Embryonic facial prominence (tissue), 1 donor: ENCODE measurements around the gene SPPL3.
"Not testable (repeated sequence)": the region's sequence is repeated elsewhere in the genome, so short reads cannot be mapped to it uniquely, and the experiment has no call there.

Experiments used
- DNase-seq: peaks from one replicate; pipeline ENCODE4 v3.0.0-alpha.2; 2016; ENCODE audit errors: extremely low spot score

Gene SPPL3

GRCh38 chr12:120751389-120751788, 152.8 kb downstream of the SPPL3 start:
- DNase-seq, result no peak

GRCh38 chr12:120750806-120751205, 153.4 kb downstream of the SPPL3 start:
- DNase-seq, result no peak

DNA sequence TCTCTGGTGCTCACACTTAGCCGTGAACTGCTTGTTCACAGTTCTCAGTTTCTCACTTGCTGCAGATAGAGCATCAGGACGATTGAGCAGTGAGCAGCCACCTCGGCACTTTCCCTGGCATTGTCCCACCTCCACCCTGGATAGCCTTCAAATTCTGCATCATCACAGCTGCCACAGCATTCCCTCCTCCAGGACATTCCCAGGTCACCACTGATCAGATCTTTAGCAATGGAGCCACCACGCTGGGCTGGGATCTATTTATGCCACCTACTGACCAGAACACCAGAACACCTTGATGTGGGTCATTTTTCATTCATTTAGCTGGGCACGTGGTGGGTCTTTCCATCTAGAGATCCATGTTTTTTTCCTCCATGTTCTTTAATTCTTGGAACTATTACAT, 154.9 kb downstream of the SPPL3 start:
- no peak for DNase-seq

- DNase-seq, result no peak
Measured at GRCh38 chr12:120748242-120748641, 155.9 kb downstream of the SPPL3 start.

DNA sequence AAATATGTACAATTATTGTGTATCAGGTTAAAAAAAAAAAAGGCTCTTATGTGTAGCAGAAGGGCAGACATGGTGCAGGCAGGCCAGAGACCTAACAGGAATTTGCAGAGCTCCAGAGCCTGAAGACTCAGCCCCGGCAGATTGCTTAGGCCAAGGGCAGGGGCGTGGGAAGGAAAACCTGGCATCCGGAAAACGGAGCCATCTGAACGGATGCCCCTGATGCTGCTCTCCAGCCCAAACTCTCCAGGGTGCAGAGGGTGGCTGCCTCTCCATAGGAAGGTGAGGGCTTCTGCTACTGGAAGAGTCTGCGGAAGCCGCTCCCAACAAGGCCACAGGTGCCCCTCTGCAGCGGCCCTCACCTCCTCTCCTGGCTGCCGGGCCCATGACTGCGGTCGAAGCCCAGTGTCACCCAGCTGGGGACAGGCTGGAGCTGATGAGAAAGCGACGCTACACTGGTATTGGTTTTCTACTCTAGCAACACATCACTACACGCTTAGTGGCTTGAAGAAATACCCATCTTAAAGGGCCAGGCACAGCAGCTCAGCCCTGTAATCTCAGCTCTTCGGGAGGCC, 159.2 kb downstream of the SPPL3 start:
- DNase-seq, result no peak

GRCh38 chr12:120741476-120742421, 162.4 kb downstream of the SPPL3 start:
- no peak for DNase-seq

DNA sequence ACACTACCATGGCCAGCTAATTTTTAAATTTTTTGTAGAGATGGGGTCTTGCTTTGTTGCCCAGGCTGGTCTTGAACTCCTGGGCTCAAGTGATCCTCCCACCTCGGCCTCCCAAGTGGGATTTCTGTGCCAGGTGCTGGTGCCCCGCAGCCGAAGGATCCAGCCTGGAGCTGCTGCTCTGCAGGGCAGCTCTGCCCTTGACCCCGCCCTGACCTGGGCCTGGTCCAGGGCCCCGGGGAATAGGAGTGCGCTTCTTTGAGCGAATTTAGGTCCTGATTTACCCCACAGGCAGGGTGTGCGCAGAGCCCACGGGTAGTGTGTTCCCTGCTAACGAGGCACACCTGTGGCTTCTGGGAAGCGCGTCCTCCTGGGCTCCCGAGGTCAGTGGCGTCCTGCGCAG, 163.3 kb downstream of the SPPL3 start:
- no peak for DNase-seq

- no peak for DNase-seq
Measured at GRCh38 chr12:120739821-120740613, 164.1 kb downstream of the SPPL3 start.

DNA sequence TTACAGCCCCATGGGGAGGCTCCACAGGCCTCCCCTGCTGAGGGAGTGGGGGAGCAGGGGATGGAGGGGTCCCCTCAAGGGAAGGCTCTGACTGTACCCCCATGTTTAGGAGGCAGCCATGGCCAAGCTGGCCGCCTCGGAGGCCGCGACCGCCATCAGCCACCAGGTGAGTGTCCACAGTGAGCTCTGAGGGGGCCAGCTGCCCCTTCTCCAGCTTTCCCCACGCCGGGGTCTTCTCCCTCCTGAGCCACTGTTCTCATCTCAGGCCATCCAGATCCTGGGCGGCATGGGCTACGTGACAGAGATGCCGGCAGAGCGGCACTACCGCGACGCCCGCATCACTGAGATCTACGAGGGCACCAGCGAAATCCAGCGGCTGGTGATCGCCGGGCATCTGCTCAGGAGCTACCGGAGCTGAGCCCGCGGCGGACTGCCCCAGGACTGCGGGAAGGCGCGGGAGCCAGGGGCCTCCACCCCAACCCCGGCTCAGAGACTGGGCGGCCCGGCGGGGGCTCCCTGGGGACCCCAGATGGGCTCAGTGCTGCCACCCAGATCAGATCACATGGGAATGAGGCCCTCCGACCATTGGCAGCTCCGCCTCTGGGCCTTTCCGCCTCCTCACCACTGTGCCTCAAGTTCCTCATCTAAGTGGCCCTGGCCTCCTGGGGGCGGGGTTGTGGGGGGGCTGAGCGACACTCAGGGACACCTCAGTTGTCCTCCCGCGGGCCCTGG, 165.0 kb downstream of the SPPL3 start:
- no peak for DNase-seq

GRCh38 chr12:120738252-120739030, 165.7 kb downstream of the SPPL3 start:
- DNase-seq, result no peak

GRCh38 chr12:120737557-120738251, 166.5 kb downstream of the SPPL3 start:
- no peak for DNase-seq

DNA sequence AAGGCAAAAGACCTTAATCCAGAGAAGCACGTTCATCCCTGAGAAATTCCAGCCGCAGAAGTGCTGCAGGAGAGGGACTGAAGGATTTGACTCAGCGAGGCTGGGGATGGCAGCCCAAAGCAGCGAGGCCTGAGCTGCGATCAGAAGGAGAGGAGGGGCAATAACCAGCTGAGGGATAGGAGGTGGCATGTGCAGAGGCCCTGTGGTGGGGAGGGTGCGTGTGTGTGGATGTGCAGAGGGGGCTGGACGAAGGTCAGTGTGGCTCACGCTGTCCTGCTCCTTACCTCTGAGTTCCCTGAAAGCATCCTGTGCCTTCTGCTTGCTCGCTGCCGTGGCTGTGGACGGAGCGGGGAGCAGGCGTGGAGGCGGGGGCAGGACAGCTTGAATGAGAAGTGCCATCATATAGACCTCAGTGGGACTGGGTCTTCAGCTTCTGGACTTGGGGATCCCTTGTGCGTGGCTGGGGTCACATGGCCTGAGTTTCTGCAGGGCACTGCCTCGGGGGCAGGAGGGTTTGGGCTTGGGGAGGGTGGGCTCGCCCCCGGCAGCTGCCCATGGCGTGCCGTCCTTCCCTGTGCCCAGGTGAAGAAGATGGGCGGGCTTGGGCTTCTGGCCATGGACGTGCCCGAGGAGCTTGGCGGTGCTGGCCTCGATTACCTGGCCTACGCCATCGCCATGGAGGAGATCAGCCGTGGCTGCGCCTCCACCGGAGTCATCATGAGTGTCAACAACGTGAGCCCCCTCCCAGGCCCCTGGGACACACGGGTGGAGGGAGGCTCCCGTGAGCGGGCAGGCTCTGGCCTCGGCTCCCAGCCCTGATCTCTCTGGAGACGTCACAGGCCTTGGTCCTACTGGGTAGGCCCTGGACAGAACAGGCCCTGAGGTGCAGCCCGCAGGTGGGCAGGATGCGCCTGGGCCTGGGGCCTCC, 167.5 kb downstream of the SPPL3 start:
- DNase-seq, result no peak

DNA sequence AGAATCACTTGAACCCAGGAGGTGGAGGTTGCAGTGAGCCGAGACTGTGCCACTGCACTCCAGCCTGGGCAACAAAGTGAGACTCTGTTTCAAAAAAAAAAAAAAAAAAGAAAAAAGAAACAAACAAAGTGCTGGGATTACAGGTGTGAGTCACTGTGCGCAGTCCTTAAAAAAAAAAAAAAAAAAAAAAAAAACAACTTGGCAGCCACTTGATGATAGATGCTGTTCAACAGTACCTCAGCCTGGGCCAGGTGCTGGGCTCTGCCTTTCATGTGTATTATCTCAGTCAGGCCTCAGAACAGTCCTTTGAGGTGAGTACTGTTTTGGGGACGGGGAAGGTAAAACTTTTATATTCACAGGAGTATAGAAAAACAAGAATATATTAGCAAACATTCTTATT, 169.0 kb downstream of the SPPL3 start:
- no peak for DNase-seq

GRCh38 chr12:120734210-120734609, 169.9 kb downstream of the SPPL3 start:
- no peak for DNase-seq

DNA sequence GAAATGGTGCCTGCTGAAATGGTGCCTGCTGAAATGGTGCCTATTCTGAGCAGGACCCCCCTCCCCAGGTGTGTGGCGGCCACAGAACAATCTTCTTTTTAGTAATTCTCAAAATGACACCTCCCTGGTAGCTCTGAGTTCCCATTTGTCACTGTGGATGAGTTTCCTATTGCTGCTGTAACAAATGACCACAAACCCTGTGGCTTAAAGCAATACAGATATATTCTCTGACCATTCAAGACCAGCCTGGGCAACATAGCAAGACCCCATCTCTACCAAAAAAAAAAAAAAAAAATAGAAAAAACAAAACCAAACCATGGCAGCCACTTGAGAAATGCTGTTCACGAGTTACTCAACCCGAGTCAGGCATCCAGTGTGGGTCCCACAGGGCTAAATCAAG, 170.6 kb downstream of the SPPL3 start:
- no peak for DNase-seq

- DNase-seq, result not testable (repeated sequence)
Measured at GRCh38 chr12:120732198-120732597, 172.0 kb downstream of the SPPL3 start.

GRCh38 chr12:120726961-120727360, 177.2 kb downstream of the SPPL3 start:
- no peak for DNase-seq

DNA sequence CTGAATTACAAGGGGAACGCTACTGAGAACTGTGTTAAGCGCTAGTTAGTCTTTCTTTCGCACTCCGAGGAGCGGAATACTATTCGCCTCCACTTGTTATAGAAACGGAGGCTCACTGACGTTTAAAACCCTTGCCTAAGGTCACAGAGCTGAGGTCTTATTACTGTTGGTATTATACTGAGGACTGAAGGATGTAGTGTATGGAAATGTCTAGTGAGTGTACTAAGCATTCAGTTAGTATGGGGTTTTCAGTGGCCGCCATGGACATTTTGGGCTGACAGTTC, 177.7 kb downstream of the SPPL3 start:
- no peak for DNase-seq
